Keratinocyte (primary cell): Measurements from ENCODE around the gene ODAM. TPM values are rescaled to one million over a fixed set of nuclear protein-coding genes. Genes with fewer than 3 reads are reported as not detected.

Experiments used
- DNase-seq: peaks from one replicate; pipeline ENCODE4 v3.0.0-alpha.2; 2011; ENCODE audit warnings: low read depth, missing footprints, low spot score
- FAIRE-seq: peaks from 2 replicates; lab custom pipeline; 2011; peaks lifted over from hg19 to GRCh38; lab: Jason Lieb, UNC
- H2AFZ ChIP-seq: 2 replicates; pipeline ENCODE4 v1.6.0; 2012; ENCODE audit warnings: low read length, control low read depth, inconsistent platforms; ENCODE audit not compliant: control insufficient read depth
- H3K27ac ChIP-seq: 2 replicates; pipeline ENCODE4 v1.5.1; 2011; ENCODE audit warnings: low read length; ENCODE audit not compliant: control insufficient read depth, insufficient read depth
- H3K27me3 ChIP-seq: 3 replicates; pipeline ENCODE4 v1.6.0; 2011; ENCODE audit warnings: low read length; ENCODE audit not compliant: control insufficient read depth, insufficient read depth; ENCODE audit errors: extremely low read depth
- H3K36me3 ChIP-seq, 2 experiments: 2 replicates in 1 of 2; 3 replicates in 1 of 2; pipeline ENCODE4 v1.5.1; 2011; ENCODE audit warnings: low read length in 2 of 2, mild to moderate bottlenecking in 1 of 2; ENCODE audit not compliant: control insufficient read depth in 2 of 2, insufficient read depth in 2 of 2; ENCODE audit errors: extremely low read depth in 1 of 2
- H3K4me1 ChIP-seq: 3 replicates; pipeline ENCODE4 v1.5.1; 2011; ENCODE audit warnings: low read length; ENCODE audit not compliant: control insufficient read depth, insufficient read depth; ENCODE audit errors: extremely low read depth
- H3K4me2 ChIP-seq: 3 replicates; pipeline ENCODE4 v1.6.0; 2011; ENCODE audit warnings: low read depth, low read length; ENCODE audit not compliant: control insufficient read depth, insufficient read depth; ENCODE audit errors: extremely low read depth
- H3K4me3 ChIP-seq, 3 experiments: fragments of 200-600 bp in 1 of 3; sonication (generic) in 1 of 3; 2 replicates in 2 of 3; 3 replicates in 1 of 3; pipeline ENCODE4 v1.5.1; 2011 to 2016; ENCODE audit warnings: low read length in 3 of 3, mild to moderate bottlenecking in 3 of 3, control low read depth in 2 of 3, inconsistent platforms in 1 of 3, low read depth in 1 of 3, mixed read lengths in 1 of 3, mixed run types in 1 of 3, moderate library complexity in 1 of 3; ENCODE audit not compliant: control insufficient read depth in 2 of 3, insufficient read depth in 2 of 3; ENCODE audit errors: extremely low read depth in 1 of 3
- H3K79me2 ChIP-seq: 2 replicates; pipeline ENCODE4 v1.6.0; 2012; ENCODE audit warnings: low read length; ENCODE audit not compliant: control insufficient read depth, insufficient read depth
- H3K9ac ChIP-seq: 3 replicates; pipeline ENCODE4 v1.6.0; 2011; ENCODE audit warnings: low read length; ENCODE audit not compliant: control insufficient read depth, insufficient read depth; ENCODE audit errors: extremely low read depth
- H3K9me1 ChIP-seq: 3 replicates; pipeline ENCODE4 v1.6.0; 2011; ENCODE audit warnings: low read length; ENCODE audit not compliant: control insufficient read depth, insufficient read depth; ENCODE audit errors: extremely low read depth
- H3K9me3 ChIP-seq: 2 replicates; pipeline ENCODE4 v1.5.1; 2012; ENCODE audit warnings: low read depth, low read length; ENCODE audit not compliant: control insufficient read depth
- H4K20me1 ChIP-seq: 3 replicates; pipeline ENCODE4 v1.6.0; 2011; ENCODE audit warnings: low read length; ENCODE audit not compliant: control insufficient read depth, insufficient read depth; ENCODE audit errors: extremely low read depth
- EZH2 ChIP-seq: IDR thresholded peaks from one replicate; pipeline ENCODE4 v1.6.1; 2012; ENCODE audit warnings: inconsistent platforms, mild to moderate bottlenecking, low read length, moderate library complexity
- dilution Hi-C: fragments of 300-500 bp; cut with MboI; formaldehyde crosslinking; loops from one replicate; pipeline ENCODE4 v1.7.0; 2020; ENCODE audit warnings: low sequenced_read_pairs; ENCODE audit not compliant: extremely low pct_ligation_motif_present
- polyA minus RNA-seq, 3 experiments: library from RNA; depleted of rRNA, polyadenylated mRNA; stranded (reverse); fragments of >200 nt; gene quantifications; 1 replicate in 1 of 3; 2 replicates in 1 of 3; 3 replicates in 1 of 3; pipeline ENCODE4 v1.2.3, GENCODE V29; 2011
- polyA plus RNA-seq, 5 experiments: library from polyadenylated mRNA; depleted of rRNA in 3 of 5; stranded (reverse) in 3 of 5; stranded (forward) in 1 of 5; unstranded in 1 of 5; fragments of >200 nt; gene quantifications; 1 replicate in 1 of 5; 2 replicates in 3 of 5; 3 replicates in 1 of 5; pipeline versions ENCODE4 v1.2.1 to v1.2.3, GENCODE V29; 2011 to 2012; ENCODE audit warnings: missing spikeins in 2 of 5, low read depth in 1 of 5, low replicate concordance in 1 of 5
- TF ChIP-seq, protein P1 (sequence below), 3 experiments: IDR thresholded peaks in 1 of 3; conservative IDR thresholded peaks in 1 of 3; optimal IDR thresholded peaks in 1 of 3; 2 replicates in 2 of 3; 3 replicates in 1 of 3; pipeline versions ENCODE3 to v1.5.1; 2011; ENCODE audit warnings: low read length in 3 of 3, mild to moderate bottlenecking in 3 of 3, moderate library complexity in 2 of 3, control low read depth in 1 of 3, inconsistent platforms in 1 of 3; ENCODE audit not compliant: insufficient read depth in 2 of 3; ENCODE audit errors: extremely low read depth in 1 of 3

The ODAM gene, protein sequence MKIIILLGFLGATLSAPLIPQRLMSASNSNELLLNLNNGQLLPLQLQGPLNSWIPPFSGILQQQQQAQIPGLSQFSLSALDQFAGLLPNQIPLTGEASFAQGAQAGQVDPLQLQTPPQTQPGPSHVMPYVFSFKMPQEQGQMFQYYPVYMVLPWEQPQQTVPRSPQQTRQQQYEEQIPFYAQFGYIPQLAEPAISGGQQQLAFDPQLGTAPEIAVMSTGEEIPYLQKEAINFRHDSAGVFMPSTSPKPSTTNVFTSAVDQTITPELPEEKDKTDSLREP
- polyA plus RNA-seq = 0.15 TPM in 1 of 3 replicates, not detected in the others
- polyA plus RNA-seq (2011; ENCODE audit: low read depth) = not detected
- 0.26 TPM in 1 of 2 replicates, not detected in the other for polyA plus RNA-seq (2011; cell fraction: cytosol; rRNA removed)
- not detected in 2 replicates for polyA plus RNA-seq (2011; cell fraction: nucleus; rRNA removed)
- polyA plus RNA-seq (2012; ENCODE audit: low replicate concordance) = not detected in 2 replicates
- polyA minus RNA-seq = not detected in 3 replicates
- not detected for polyA minus RNA-seq (2011; cell fraction: cytosol; rRNA and poly(A)+ RNA removed)
- not detected in 2 replicates for polyA minus RNA-seq (2011; cell fraction: nucleus; rRNA and poly(A)+ RNA removed)

GRCh38 chr4:70195425-70195824, at the start of gene ODAM:
Gene ODAM (plus strand): TSS chr4:70195725. CDS start chr4:70196544, 819 bp downstream.
- H4K20me1 ChIP-seq = no peaks in the 10 kb centered on the region
- H3K4me1 ChIP-seq = no peaks in the 10 kb centered on the region
- no peaks in the 10 kb centered on the region for H3K27me3 ChIP-seq
- dilution Hi-C loops = no loop called here
- H3K9ac ChIP-seq = no peak within 1 kb of the TSS
- no peaks in the 10 kb centered on the region for H3K79me2 ChIP-seq
- no peaks in the 10 kb centered on the region for H3K9me3 ChIP-seq
- H3K36me3 ChIP-seq = no peaks in the 10 kb centered on the region
- FAIRE-seq = no peak
- no peak within 1 kb of the TSS for H3K4me2 ChIP-seq
- DNase-seq = no peak
- TF ChIP-seq, protein P1, sequence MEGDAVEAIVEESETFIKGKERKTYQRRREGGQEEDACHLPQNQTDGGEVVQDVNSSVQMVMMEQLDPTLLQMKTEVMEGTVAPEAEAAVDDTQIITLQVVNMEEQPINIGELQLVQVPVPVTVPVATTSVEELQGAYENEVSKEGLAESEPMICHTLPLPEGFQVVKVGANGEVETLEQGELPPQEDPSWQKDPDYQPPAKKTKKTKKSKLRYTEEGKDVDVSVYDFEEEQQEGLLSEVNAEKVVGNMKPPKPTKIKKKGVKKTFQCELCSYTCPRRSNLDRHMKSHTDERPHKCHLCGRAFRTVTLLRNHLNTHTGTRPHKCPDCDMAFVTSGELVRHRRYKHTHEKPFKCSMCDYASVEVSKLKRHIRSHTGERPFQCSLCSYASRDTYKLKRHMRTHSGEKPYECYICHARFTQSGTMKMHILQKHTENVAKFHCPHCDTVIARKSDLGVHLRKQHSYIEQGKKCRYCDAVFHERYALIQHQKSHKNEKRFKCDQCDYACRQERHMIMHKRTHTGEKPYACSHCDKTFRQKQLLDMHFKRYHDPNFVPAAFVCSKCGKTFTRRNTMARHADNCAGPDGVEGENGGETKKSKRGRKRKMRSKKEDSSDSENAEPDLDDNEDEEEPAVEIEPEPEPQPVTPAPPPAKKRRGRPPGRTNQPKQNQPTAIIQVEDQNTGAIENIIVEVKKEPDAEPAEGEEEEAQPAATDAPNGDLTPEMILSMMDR (optimal IDR thresholded peaks at IDR 0.05 in 1 of 3, IDR thresholded peaks at IDR 0.05 in 1 of 3, conservative IDR thresholded peaks at IDR 0.05 in 1 of 3; ENCODE audit: extremely low read depth in 1 of 3, insufficient read depth in 2 of 3, low read length in 3 of 3) = no peak
- no peak for TF ChIP-seq EZH2
- H3K9me1 ChIP-seq = no peaks in the 10 kb centered on the region
- no peak within 1 kb of the TSS for H3K4me3 ChIP-seq
- H3K27ac ChIP-seq = no peak within 1 kb of the TSS
- H2AFZ ChIP-seq = no peak within 1 kb of the TSS

DNA sequence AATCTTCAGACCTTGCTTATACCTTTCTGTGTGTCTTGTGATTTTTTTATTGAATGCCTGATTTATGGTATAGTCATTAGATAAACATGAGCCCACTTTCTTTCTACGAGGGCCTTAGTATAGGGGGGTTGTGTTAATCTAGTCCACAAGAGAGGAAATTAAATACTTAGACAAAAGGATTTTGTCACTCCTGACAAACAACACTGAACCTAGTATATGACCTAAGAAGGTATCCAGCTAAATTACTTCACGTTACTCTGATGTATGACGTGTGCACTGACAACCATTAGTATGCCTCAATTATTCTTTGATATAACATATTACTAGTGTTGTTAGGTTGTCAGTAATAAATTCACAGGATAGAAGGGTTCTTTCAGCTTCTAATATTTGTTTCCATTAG, 44.3 kb upstream of the ODAM start:
- H3K79me2 ChIP-seq = no peaks in the 10 kb centered on the region
- TF ChIP-seq EZH2 = no peak
- TF ChIP-seq, protein P1 (optimal IDR thresholded peaks at IDR 0.05 in 1 of 3, IDR thresholded peaks at IDR 0.05 in 1 of 3, conservative IDR thresholded peaks at IDR 0.05 in 1 of 3; ENCODE audit: extremely low read depth in 1 of 3, insufficient read depth in 2 of 3, low read length in 3 of 3) = no peak
- H3K4me1 ChIP-seq = no peaks in the 10 kb centered on the region
- H3K9me3 ChIP-seq = no peaks in the 10 kb centered on the region
- dilution Hi-C loops = no loop called here
- H4K20me1 ChIP-seq = no peaks in the 10 kb centered on the region
- H3K27me3 ChIP-seq = no peaks in the 10 kb centered on the region
- no peaks in the 10 kb centered on the region for H3K36me3 ChIP-seq
- H3K9ac ChIP-seq = no peak overlapping the region
- H3K4me3 ChIP-seq = no peak overlapping the region
- no peak overlapping the region for H2AFZ ChIP-seq
- H3K27ac ChIP-seq = no peak overlapping the region
- FAIRE-seq (no peak), DNase-seq (no peak)
- H3K9me1 ChIP-seq = no peaks in the 10 kb centered on the region
- no peak overlapping the region for H3K4me2 ChIP-seq
